GM10266 (cell line): Measurements from ENCODE around the gene CCDC12.

Source experiments
- DNase-seq: peaks from one replicate; pipeline ENCODE4 v3.0.0; 2012; ENCODE audit errors: extremely low spot score
- CTCF ChIP-seq: IDR thresholded peaks from 2 replicates; pipeline ENCODE4 v1.5.1; 2012; ENCODE audit warnings: mild to moderate bottlenecking, low read depth; ENCODE audit not compliant: control insufficient read depth, insufficient read depth; ENCODE audit errors: missing control alignments

CCDC12 gene

GRCh38 chr3:47016934-47017435, 40.4 kb upstream of the CCDC12 start:
- no peak for TF ChIP-seq CTCF
- peak; percentile 43 for DNase-seq

GRCh38 chr3:47016086-47016933, 39.8 kb upstream of the CCDC12 start:
- DNase-seq = no peak
- no peak for TF ChIP-seq CTCF

- no peak for TF ChIP-seq CTCF
- DNase-seq = no peak
These were observed 38.6 kb upstream of the CCDC12 start for GRCh38 chr3:47015151-47015550.

- no peak for TF ChIP-seq CTCF
- DNase-seq = no peak
These were observed 37.5 kb upstream of the CCDC12 start for GRCh38 chr3:47014036-47014435.

- no peak for TF ChIP-seq CTCF
- no peak for DNase-seq
These were observed 36.7 kb upstream of the CCDC12 start for GRCh38 chr3:47013231-47013630.

- no peak for TF ChIP-seq CTCF
- DNase-seq = no peak
These were observed 36.0 kb upstream of the CCDC12 start for GRCh38 chr3:47012342-47013230.

GRCh38 chr3:47011371-47011770, 34.8 kb upstream of the CCDC12 start:
- DNase-seq = no peak
- no peak for TF ChIP-seq CTCF
